ENCODE measurements around the gene ZNF837.
A peak's percentile ranks its signal among the peaks of the same experiment; 100 is the strongest.

Gene ZNF837

DNA sequence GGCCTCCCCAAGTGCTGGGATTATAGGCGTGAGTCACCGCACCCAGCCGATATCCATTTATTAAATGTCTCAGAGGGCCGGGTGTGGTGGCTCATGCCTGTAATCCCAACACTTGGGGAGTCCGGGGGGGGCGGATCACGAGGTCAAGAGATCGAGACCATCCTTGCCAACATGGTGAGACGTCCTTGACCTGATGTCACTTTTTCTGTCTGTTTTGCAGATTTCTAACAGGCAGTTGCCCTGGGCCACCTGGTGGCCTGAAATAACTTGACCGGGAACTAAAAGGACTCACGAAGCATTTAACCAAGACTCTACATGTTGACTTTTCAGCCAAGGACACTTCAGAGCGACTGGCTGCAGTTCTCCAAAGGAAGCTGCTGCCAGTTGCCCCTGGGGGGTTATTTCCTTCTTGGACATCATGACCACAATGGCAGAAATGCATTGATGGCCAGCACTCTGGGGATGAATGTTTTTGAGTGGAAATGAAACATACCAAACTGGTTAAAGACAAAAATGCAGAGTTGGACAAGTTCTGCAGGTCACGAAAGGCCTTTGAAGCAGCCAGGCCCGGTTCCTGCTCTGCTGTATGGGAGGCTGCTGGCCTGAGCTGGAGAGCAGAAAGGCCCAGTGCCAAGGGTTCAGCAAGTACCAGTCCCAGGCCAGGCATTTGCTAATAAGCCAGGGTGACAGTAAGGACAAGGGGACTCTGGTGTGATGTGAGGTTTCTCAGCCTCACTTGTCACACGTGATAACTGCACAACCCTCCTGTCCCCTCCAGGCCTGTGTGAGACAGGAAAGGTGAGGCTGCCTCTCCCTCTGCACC, 8.3 kb downstream of the ZNF837 start:
- DNase-seq (ENCODE audit: low read depth in 2 of 2) = no peak

DNA sequence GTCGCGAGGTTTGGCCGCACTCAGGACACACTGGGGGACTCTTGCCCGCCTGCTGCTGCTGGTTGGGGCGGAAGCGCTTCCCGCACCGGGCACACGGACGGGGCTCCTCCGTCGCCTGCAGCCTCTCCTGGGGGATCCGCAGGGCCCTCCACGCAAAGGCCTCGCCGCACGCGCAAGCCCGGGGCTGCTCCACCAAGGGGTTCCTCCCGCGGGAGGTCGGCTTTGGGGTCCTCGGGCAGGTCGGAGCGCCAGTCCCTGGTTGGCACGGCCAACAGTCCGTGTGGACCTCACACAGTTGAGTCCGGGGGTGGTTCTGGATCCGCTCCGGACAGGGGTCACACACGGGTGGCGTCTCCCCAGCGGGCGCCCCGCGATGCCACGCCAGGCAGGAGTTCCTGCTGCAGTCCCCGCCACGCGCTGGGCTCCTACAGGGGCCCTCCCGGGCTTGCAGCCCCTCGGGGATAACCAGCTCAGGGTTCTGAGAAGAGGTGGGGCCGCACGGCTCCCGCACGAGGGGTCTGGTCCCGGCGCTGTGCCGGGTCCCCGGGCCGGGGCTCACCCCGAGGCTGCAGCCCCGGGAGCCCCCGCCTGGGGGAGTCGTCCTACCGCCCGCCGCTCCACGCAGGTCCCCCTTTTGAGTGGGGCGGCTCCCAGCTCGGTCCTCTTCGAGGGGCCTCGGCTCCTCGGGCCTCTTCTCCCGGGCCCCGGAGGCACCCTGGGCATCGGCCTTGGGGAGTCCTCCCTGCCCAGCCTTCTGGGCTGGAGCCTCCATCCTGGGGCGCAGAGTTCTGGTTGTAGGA, 12.1 kb downstream of the ZNF837 start:
- no peak for DNase-seq (ENCODE audit: low read depth in 2 of 2)

DNA sequence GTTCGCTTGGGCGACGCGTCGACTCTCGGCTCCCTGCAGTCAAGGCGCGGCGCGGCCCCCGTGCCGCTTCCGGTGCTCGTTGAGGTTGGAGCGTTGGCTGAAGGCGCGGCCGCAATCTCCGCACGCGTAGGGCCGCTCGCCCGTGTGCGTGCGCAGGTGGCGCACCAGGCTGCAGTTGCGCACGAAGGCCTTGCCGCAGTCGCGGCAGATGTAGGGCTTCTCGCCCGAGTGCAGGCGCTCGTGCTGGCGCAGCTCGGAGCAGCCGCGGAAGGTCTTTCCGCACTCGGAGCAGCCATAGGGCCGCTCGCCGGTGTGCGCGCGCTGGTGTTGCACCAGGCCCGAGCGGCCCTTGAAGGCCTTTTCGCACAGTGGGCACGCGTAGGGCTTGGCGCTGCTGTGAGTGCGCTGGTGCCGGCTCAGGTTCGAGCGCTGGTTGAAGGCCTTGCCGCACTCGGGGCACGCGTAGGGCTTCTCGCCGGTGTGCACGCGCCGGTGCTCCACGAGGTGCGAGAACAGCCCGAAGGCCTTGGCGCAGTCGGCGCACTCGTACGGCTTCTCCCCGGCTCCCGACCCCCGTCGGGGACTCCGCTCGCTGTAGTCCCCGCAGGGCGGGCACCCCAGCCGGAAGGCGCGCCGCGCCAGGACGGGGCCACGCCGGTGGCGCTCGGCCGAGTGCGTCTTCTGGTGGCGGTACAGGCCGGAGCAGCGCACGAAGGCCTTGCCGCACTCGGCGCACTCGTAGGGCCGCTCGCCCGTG, 13.0 kb downstream of the ZNF837 start:
- DNase-seq (ENCODE audit: low read depth in 2 of 2) = no peak

DNA sequence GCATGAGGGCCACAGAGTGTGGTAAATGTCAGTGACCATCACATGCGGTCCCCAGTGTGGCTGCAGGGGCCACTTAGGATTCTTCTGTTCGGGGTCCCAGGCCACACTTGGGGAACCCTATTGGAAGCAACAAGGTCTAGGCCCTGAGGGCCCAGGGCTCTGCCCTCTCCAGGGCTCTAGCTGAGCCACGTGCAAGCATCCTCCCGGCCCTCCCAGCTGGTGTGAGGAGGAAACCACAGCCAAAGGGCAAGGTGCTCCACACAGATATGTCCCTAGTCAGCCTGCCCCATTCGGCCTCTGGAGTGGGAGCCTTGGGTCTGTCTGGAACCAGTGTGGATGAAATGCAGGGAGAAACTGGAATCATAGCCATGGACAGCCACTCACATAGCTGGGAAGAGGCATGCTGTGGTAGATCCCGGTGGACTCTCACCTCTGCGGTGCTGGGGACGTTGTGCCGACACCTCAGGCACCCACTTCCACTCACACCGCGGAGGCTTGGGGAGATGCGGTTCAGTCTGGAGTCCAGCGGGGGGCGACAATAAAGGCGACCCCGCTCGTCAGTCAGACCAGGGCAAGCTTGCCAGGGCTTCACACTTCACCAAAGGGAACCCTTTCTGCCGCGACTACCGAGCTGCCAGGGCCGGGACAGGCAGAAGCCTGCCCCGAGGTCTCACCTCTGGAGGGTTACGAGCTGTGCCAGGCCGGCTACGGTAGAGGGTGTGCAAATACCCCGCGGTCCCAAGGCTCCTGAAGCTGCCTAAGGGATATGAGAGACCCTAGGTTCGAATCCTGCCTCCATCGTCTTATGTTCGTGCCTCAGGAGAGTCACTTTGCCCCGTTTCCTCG, 14.0 kb downstream of the ZNF837 start:
- DNase-seq (ENCODE audit: low read depth in 2 of 2) = no peak

DNA sequence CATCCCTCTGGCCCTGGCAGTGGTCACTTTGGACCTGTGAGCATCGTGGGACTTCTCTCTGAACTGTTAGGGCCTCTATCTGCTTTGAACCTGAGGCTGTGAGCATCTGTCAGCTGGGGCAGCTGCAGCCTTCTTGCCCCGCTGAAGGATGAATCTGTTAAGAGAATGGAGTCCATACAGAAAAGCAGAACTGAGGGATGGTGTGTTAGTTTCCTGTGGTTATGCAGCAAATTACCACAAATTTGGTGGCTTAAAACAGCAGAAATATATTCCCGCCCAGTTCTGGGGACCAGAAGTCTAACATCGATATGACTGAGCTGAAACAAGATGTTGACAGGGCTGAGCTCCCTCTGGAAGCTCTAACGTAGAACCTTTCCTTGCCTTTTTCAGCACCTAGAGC, 16.7 kb downstream of the ZNF837 start:
- DNase-seq (ENCODE audit: low read depth in 2 of 2) = no peak

DNA sequence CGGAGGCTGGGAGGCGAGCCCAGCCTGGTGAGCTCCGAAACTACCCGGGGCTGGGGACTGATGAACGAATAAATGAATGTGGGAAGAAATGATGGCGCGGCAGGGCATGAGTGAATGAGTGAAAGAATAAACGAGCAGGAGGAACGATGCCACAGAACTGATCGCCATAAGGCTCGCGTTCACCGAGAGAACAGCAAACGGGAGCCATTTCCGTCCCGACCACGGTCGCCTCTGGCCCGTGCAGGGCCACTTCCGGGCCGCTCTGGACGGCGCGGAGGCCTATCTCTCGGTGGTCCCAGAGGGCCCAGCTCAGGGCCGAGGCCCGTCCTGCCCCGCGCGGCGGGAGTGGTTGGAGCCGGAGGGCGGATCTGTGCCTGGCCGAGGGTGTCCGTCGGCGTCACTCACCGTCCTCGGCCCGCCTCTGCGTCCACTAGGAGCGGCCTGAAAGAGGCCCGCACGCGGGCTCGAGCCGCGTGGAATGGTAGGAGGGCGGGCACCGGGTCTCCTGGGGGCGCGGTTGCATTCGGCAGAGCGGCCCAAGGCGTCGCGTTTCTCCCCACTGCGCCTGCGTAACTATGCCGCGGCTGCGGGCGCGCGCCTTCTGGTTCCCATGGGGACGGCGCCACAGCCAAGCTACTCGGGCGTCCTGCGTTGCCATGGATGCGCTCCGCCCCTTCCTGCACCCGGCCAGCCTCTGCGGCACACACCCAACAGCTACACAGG, 18.4 kb downstream of the ZNF837 start, which contains the start of gene ZNF497:
Gene ZNF497 (minus strand): TSS at position 480 of the 723 bp plus-strand sequence. CDS start 5,116 bp downstream, outside the sequence.
- peak; percentile 95 to 97 for DNase-seq (ENCODE audit: low read depth in 2 of 2)

DNA sequence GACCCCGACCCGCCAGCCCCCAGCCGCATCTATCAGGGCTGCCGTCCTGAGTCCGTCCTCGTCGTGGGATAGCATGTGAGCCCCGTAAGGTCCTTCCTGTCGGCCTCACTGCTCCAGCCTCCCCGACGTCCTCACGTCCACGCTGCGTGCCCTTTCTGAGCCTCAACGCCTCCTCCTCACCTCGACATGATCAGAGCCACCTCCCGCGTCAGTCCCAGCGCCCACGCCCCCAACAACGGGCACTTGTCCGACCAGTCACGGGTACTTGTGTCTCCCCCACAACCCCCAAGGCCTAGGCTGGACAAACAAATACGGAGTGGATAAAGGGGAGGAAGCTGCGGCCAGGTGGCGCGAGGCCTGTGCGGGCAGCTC, 18.9 kb downstream of the ZNF837 start:
- no peak for DNase-seq (ENCODE audit: low read depth in 2 of 2)

DNA sequence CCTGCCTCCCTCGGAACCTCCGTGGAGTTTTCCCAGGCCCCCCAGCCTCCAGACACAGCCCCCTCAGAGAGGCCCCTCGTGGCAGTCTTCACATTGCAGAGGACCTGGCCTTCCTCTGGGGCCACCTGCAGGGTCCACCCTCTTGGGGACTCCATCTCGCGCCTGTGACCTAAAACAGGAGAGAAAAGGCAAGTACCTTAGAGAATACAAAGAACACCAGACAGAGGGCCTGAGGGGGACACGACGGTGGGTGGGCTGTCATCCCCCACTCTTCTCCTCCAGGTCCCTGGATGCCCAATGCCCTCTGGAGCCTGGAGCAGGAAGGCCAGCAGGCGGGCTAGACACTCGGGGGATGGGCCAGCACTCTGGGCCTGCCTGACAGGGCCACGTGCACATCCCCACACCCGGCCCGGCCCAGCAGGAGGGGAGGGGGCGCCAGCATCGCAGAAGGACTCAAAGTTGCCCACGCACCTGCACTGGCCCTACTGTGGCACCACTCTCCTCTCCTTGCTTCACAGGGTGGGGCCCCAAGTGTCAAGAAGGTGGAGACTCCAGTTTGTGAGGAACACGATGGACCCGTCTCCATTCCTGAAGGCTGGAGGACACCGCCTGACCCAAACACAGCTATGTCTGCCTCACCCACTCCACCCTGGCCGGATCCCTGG, 23.2 kb downstream of the ZNF837 start:
- no peak for DNase-seq (ENCODE audit: low read depth in 2 of 2)

DNA sequence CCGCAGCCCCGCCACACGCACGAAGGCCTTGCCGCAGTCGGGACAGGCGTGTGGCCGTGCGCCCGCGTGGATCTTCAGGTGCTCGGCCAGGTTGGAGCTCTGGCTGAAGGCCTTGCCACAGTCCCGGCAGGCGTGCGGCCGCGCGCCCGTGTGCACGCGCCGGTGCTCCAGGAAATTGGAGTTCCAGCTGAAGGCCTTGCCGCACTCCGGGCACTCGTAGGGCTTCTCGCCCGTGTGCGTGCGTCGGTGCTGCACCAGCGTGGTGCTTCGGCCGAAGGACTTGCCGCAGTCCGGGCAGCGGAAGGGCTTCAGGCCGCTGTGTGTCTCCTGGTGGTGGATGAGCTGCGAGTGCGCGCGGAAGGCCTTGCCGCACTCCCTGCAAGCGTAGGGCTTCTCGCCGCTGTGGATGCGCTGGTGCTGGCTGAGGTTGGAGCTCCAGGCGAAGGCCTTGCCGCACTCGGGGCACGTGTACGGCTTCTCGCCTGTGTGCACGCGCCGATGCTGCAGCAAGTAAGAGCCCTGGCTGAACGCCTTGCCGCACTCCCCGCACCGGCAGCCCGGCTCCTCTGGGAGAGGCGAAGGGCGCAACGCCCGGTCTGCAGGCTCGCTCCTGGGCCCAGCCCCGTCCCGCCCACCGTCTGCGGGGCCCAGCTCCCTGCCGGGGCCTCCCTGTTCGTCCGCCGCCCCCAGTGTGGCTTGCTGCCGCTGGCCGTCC, 23.9 kb downstream of the ZNF837 start:
- no peak for DNase-seq (ENCODE audit: low read depth in 2 of 2)

DNA sequence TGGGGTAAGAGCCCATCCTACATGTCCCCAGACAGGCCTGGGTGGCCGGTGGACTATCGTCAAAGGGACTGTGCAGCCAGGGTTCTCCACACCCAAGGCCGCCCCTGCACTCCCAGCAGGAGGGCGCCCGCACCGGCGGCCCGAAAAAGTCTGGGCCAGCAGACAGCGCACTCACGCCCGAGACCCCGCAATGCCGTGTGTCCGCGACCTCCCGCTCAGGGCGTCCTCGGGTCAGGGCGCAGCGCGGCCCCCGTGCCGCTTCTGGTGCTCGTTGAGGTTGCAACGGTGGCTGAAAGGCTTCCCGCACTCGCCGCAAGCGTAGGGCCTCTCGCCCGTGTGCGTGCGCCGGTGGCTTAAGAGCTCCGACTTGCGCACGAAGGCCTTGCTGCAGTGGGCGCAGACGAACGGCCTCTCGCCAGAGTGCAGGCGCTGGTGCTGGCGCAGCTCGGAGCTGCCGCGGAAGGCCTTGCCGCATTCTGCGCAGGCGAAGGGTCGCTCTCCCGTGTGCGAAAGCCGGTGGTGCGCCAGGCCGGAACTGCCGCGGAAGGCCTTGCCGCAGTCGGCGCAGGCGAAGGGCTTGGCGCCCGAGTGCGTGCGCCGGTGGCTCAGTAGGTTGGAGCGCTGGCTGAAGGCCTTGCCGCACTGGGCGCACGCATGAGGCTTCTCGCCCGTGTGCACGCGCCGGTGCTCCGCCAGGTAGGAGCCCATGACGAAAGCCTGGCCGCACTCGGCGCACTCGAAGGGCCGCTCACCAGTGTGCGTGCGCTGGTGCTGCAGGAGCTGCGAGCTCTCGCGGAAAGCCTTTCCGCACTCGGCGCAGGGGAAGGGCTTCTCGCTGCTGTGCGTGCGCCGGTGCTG, 24.7 kb downstream of the ZNF837 start:
- no peak for DNase-seq (ENCODE audit: low read depth in 2 of 2)

DNA sequence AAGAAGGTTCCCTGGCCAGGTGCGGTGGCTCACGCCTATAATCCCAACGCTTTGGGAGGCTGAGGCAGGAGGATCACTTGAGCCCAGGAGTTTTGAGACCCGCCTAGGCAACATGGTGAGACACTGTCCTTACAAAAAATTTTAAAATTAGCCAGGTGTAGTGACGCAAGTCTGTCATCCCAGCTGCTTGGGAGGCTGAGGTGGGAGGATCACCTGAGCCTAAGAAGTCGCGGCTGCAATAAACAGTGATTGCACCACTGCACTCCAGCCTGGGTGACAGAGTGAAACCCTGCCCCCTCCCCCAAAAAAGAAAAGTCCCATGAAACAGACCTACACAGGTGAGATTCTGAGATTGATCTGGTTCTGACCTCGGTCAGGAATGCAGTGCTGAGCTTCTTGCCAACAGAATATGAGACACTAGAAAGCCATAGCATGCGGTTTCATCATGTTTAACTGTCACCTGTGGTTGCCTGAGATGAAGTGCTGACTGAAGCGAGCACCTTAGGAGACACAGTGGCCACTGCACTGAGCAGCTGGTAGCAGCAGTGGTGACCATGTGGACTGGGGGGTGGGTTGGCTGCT, 25.5 kb downstream of the ZNF837 start:
- no peak for DNase-seq (ENCODE audit: low read depth in 2 of 2)

DNA sequence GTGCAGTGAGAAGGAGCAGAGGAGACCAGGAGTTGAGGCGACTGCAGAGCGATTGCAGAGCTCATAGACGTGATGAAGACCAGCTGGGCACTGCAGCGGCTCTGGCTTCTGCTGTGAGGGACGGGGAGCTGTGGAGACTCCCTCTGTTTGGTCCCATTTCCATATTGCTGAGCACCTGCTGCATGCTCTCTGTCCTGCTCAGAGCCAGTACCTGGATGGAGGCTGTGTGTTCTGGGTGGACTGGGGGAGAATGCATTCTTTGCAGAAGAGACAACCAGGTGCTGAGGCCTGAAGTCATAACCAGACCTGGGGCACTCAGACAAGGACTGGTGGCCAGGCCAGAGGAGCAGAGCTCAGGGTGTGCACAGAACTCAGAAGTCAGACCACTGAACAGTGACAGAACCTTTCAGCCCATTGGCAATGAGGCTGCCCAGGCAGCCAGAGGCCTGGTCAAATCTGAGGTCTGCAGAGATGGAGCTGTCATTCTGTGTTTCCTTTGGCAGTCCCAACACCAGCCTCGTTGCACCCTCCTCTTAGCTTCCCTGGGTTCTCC, 26.3 kb downstream of the ZNF837 start:
- no peak for DNase-seq (ENCODE audit: low read depth in 2 of 2)

DNA sequence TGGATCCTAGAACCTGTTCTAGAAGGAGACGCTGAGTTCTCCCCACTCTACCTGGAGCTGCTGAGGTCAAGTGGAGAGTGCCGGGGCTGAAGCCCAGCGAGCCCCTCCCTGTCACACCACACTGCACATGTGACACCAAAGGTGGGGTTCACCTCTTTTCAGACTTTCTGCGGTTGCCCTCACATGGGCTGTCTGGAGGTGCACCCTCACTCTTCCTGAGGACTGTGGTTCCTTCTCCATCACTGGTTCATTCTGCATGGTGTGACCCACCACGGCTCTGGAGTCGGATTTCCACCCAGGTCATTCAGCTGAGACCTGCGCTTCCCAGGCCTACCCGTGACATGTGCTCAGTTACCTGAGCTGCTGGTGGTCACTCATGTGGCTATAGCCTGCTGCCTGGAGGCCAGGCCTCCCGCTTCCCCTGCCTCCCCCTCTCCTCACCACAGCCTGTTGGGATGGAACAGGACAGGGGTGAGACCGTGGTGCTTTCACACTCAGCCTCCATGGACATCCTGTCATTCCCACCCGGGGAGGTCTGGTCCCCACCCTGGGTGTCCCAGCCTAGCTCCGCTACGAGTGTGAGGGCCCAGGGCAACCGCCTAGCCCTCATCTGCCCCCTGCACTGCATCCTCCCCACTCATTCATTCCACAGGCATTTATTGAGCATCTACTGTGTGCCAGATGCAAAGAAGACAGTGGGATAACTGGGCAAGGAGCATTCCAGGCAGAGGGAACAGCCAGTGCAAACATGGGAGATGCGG, 26.9 kb downstream of the ZNF837 start:
- no peak for DNase-seq (ENCODE audit: low read depth in 2 of 2)

DNA sequence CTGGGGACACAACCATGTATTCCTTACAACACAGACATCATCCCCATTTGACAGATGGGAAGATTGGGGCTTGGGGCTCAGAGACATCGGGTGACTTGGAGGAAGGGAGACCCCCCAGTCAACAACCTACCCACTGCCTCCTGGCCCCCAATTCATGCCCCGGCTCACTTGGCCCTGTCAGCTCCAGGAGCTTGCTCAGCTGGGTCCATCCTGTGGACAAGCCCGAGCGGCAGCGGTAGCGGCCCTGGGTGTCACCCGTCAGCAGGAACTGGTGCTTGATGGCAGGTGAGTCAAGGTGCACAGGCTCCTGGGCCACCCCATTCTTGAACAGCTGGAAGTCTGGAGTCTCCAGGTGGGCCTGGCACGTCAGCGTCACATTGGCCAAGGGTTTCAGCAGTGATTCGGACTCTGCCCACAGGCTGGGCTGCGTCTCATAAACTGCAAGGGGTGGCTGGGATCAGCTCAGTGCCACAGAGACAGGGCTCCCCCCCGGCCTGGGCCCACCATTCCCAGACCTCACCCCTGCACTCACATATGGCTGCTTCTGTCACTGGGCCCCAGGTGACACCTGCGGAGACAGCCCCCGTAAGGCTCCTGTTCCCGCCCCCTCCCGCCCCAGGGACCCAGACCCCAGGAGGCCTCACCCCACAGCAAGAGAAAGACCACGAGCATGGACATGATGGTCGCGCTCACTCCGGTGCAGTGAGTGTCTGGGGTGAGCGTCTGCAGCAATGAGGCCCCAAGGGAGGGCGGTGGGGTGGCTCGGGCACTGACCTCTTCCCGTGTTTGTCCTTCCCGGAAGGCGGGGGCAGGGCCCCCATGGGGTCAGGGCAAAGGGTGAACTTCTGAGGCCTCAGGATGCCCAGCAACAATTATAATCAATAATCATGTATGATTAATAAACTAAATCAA, 27.8 kb downstream of the ZNF837 start, which contains the start of gene A1BG:
Gene A1BG (minus strand): TSS at position 733 of the 912 bp plus-strand sequence. CDS start 55 bp downstream, at position 678.
- DNase-seq (ENCODE audit: low read depth in 2 of 2) = no peak

DNA sequence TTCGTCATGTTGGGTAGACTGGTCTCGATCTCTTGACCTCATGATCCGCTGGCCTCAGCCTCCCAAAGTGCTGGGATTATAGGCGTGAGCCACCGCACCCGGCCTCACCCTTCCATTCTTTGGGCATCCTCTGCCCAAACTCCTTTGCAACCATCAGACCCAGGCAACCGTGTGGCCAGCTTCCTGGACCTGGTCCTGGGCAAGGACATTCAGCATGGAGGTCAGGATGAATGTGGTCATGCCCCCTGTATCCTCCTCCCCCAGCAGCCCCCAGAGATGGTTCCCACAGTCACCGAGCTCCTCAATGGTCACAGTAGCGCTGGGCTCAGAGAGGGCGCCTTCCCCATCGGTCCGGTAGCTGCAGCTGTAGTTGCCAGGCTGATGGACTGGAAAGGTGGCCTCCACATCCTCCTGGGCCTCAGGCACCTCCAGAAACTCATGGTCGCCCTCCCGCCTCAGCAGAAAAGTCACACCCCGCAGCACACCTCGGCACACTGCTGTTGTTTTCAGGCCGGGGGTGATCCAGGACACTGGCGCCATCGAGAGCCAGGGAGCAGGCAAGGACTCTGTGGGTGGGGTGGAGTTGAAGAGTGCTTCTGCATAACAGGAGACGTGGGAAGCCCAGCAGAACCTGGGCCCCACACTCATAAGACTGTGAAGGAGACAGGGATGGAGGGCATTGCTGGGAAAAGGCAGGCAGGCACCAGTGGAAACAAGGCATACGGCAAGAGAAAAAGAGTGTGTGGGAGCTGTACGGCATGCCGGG, 28.7 kb downstream of the ZNF837 start:
- DNase-seq (ENCODE audit: low read depth in 2 of 2) = no peak

Measured in stimulated activated CD8-positive, alpha-beta memory T cell treated with anti-CD3 and anti-CD28 coated beads, Interleukin-2, amount 100 ng/mL, for 1 hour (primary cell).